Psoas muscle (tissue), 8 donors: ENCODE data around the gene CD9. TPM values are rescaled to one million over a fixed set of nuclear protein-coding genes. Genes with fewer than 3 reads are reported as not detected.

ENCODE experiments used
- ATAC-seq, 4 donors: fragments of 200-7000 bp; cut with Tn5 transposase; one replicate each; pipeline ENCODE4 v1.9.1; 2020; ENCODE audit warnings: moderate library complexity in 3 of 4, mild to moderate bottlenecking in 2 of 4
- DNase-seq, 2 donors: peaks; one replicate each; pipeline ENCODE4 v3.0.0-alpha.2; 2020
- H3K27ac ChIP-seq: fragments of 200-600 bp; one replicate; pipeline ENCODE4 v1.8.0; 2022
- H3K27me3 ChIP-seq, 3 donors: fragments of 200-600 bp in 1 of 3; one replicate each; pipeline versions ENCODE4 v1.6.1 to v1.8.0; 2013 to 2022; ENCODE audit warnings: low read length in 2 of 3, mild to moderate bottlenecking in 2 of 3, moderate library complexity in 1 of 3; ENCODE audit not compliant: insufficient read depth in 3 of 3
- H3K36me3 ChIP-seq, 2 donors: fragments of 200-600 bp in 1 of 2; one replicate each; pipeline versions ENCODE4 v1.6.1 to v1.8.0; 2013 to 2022; ENCODE audit warnings: low read depth in 1 of 2, mild to moderate bottlenecking in 1 of 2, moderate library complexity in 1 of 2; ENCODE audit not compliant: insufficient read depth in 1 of 2
- H3K4me1 ChIP-seq: fragments of 200-600 bp; one replicate; pipeline ENCODE4 v1.8.0; 2022
- H3K4me3 ChIP-seq: fragments of 200-600 bp; one replicate; pipeline ENCODE4 v1.8.0; 2022; ENCODE audit warnings: mild to moderate bottlenecking
- H3K9me3 ChIP-seq: fragments of 200-600 bp; one replicate; pipeline ENCODE4 v1.8.0; 2022
- WGBS, 3 donors: extraction: QIAGEN DNeasy Blood & Tissue Kit; methylation state at CpG; one replicate each; pipeline versions ENCODE4 v1.1.6 to v1.1.7; 2013; 5-methylcytosine and 5-hydroxymethylcytosine counted together
- intact Hi-C, 2 donors: fragments of 100-400 bp; cut with DNase I; formaldehyde crosslinking; loops; one replicate each; pipeline versions ENCODE4 v1.11.0 to v1.14.2; 2022
- polyA plus RNA-seq, 3 donors: library from polyadenylated mRNA; stranded (reverse); fragments of 200-250 nt; gene quantifications; one replicate each; pipeline ENCODE4 v1.2.3, GENCODE V29; 2013
- total RNA-seq, 4 donors: library from RNA; stranded (reverse); fragmentation: NEBNext Ultra II Directional in 2 of 4; extraction: Animal tissue kit (Norgen Biotek cat#: 25700) in 2 of 4; gene quantifications; one replicate each; pipeline versions ENCODE4 v1.2.1 to v1.2.4, GENCODE V29; 2021 to 2023
- TF ChIP-seq, protein P1 (sequence below): fragments of 200-600 bp; IDR thresholded peaks from one replicate; pipeline ENCODE4 v1.8.0; 2022; ENCODE audit warnings: antibody characterized with exemption
- donor health status: healthy with polysubstance abuse.
- donor health status: DM: no; HTN: no; CAD: no; lungs with moderate emphysema.
- donor health status: Bipolar disorder and iron deficiency.
- donor health status: healthy.
- donor health status: DM: yes; HTN: yes; CAD: no.
- donor health status: DM: no; HTN: no; CAD: no.
- donor health status: DM: no; HTN: no; CAD: no.
- donor health status: DM: yes; HTN: yes; CAD: no.

CD9 gene
- total and polyA plus RNA-seq, 7 donors = 23.0 to 90.9 (median 37.4) TPM

DNA sequence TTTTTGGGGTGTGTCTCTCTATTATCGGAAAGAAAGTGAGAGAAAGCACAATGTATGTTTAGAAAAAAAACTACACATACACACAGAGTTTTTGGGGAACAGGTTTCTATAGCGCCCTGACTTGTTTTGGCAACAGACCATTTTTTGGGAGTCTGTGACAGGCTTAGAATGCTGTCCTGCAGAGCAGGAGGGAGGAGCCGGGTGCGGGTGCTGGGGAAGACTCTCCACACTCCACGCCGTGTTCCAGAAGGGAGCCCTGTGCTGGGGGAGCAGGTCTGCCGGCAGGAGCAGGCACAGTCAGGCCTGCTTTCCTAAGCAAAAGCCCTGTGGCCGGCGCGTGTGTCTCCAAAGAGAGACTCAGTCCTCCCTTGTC lies 26.5 kb downstream of the CD9 start:
- TF ChIP-seq, protein P1, sequence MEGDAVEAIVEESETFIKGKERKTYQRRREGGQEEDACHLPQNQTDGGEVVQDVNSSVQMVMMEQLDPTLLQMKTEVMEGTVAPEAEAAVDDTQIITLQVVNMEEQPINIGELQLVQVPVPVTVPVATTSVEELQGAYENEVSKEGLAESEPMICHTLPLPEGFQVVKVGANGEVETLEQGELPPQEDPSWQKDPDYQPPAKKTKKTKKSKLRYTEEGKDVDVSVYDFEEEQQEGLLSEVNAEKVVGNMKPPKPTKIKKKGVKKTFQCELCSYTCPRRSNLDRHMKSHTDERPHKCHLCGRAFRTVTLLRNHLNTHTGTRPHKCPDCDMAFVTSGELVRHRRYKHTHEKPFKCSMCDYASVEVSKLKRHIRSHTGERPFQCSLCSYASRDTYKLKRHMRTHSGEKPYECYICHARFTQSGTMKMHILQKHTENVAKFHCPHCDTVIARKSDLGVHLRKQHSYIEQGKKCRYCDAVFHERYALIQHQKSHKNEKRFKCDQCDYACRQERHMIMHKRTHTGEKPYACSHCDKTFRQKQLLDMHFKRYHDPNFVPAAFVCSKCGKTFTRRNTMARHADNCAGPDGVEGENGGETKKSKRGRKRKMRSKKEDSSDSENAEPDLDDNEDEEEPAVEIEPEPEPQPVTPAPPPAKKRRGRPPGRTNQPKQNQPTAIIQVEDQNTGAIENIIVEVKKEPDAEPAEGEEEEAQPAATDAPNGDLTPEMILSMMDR = no peak
- H3K4me1 ChIP-seq = peaks cover 79% of the 10 kb centered on the region
- peak; percentile 64 to 81 for DNase-seq

DNA sequence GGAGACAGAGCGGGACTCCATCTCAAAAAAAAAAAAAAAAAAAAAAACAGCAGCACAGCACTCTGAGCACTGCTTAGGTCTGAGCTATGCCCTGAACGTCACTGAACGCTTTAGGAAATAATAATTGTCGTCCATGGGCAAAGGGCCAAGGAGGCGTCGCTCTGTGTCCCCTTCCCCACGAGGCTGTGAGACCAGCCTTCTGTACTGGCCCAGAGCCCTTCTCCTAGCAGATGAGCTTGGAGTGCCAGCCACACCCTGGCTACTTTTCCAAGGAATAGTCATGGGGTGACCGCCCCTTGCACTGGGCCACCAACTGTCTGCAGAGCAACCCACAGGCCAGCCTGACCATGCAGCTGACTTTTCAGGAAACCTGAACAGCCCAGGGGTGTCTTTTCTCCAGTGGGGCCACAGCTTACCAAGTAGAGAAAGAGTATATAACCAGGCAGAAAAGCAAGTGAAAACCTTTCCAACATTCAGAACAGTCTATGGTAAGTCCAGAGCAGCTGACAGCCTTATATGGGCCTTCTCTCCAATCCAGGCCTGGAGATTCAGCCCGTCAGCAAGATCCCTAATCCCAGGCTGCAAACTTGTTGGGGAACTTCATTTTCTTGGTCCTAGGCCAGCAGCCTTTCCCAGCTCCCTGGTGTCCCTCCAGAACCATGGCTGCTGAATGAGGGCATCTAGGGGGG lies 28.5 kb downstream of the CD9 start:
- TF ChIP-seq, protein P1 = no peak
- ATAC-seq = no peak
- DNase-seq = peak; percentile 35 to 68
- H3K36me3 ChIP-seq = no peaks in the 10 kb centered on the region
- 22 to 44% (median 30%) methylated on average over 9 of the region's 9 CpGs for WGBS, 3 donors
- H3K27me3 ChIP-seq = no peaks in the 10 kb centered on the region
- H3K27ac ChIP-seq = peak overlapping the region; percentile 84
- intact Hi-C loops = loop anchor here in 1 of 2 donors (1.0 to 10.0 kb wide), 2 partner anchors 27 to 1724 kb away; no protein-coding TSS in a partner anchor
- H3K4me1 ChIP-seq = peaks cover 94% of the 10 kb centered on the region
- H3K4me3 ChIP-seq = no peak overlapping the region
- no peaks in the 10 kb centered on the region for H3K9me3 ChIP-seq

More for the DNA sequence above, 26.5 kb downstream of the CD9 start:
- Histone ChIP-seq H3K36me3 (no peaks in the 10 kb centered on the region), H3K27me3 (no peaks in the 10 kb centered on the region), H3K9me3 (no peaks in the 10 kb centered on the region), H3K4me3 (peak overlapping the region; percentile 56), H3K27ac (peak overlapping the region; percentile 84)
- WGBS, 3 donors = 18 to 30% (median 21%) methylated on average over 10 of the region's 10 CpGs
- intact Hi-C loops = loop anchor here in 1 of 2 donors (10.0 kb wide), 1 partner anchor 1722 kb away; no protein-coding TSS in a partner anchor
- ATAC-seq = peak; percentile 52 to 66 (median 58)

DNA sequence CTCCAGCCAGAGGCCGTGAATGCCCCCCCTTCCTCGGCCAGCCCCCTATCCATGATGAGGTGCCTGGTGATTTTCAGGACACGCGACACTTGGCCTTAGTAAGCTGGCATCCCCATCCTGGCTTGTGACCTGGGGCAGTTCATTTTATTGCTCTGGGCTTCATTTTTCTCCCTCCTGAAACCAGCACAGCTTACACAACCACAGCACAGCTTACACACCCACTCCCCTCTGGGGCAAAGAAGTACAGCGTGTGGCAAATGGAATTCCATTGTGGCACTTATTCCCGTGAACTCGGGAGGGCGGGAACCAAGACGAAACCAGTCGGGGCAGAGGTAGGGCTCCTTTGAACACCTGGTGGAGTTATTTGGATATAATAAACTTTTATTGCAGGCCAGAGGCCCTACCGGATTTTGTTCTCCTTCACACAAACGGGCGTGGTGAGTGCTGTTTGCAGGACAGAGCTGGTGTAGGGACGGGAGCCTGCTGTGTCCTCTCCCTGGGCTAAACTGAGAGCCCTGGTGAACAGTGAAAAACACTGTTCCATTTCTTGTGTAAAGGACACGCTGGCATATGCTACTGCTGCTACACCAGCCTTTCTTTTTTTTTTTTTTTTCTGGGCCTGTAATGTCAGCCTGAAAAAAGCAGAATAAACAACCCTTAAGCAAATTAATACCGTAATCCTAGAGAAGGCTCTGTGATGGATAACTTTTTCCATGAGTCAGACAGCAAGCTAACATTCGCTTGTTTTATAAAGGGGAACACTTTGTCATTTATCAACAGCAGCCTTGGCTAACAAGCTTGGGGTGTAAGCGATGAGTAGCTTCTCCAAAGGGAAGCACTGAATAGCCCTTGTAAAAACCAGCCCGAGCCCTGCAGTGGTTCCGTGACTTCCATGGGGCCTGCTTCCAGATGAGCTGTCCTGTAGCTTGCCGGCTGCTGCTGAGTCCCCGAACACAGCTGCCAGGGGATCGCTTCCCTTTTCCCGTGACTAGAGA lies 29.3 kb downstream of the CD9 start:
- intact Hi-C loops = loop anchor here (1.0 to 10.0 kb wide), 4 partner anchors 28 to 1725 kb away; no protein-coding TSS in a partner anchor
- WGBS, 3 donors = 18 to 35% (median 19%) methylated on average over 24 of the region's 24 CpGs
- H3K4me3 ChIP-seq = peak overlapping the region; percentile 28
- H3K36me3 ChIP-seq = no peaks in the 10 kb centered on the region
- peak overlapping the region; percentile 84 for H3K27ac ChIP-seq
- no peaks in the 10 kb centered on the region for H3K27me3 ChIP-seq
- H3K4me1 ChIP-seq = peaks cover 89% of the 10 kb centered on the region
- H3K9me3 ChIP-seq = no peaks in the 10 kb centered on the region
- TF ChIP-seq, protein P1 = no peak
- ATAC-seq (peak; percentile 12 to 53 (median 32)), DNase-seq (peak; percentile 73 to 80)

DNA sequence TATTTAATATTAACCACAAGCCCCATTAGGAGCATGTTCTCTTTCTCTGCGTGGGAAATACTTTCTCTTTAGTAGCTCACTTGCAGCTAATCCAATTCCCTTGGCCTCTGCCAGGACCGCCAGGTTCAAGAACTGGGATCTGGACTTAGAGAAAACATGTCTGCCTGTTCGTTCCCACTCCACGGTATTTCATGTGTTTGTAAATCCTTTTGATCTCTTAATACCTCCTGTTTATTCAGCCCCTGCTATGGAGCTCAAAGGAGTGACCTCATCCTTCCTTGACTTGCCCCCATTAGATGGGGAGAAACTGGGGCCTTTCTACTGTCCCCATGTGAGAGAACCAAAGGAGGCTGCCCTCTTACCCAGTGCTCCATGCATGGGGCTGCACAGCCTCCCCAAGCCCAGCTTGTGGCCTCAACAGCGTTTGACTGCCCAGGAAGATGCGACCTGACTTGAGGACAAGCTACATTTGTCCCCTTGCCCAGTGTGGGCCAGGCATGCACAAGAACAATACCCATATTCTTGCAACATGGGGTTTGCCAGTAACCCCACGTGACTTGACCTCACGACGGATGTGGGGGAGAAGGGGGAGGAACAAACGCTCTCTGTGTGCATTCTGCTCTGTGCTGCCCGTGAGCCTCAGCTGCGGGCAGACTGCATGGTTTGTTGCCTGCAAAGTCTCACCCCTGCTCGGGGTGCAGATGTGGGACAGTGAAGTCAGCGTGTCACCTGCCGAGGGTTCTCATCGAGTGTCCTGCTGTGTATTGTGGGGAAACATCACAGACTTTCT lies 30.3 kb downstream of the CD9 start:
- Histone ChIP-seq H3K27me3 (no peaks in the 10 kb centered on the region), H3K36me3 (no peaks in the 10 kb centered on the region), H3K4me1 (peaks cover 79% of the 10 kb centered on the region), H3K4me3 (peak overlapping the region; percentile 28), H3K27ac (peak overlapping the region; percentile 84), H3K9me3 (no peaks in the 10 kb centered on the region)
- intact Hi-C loops = loop anchor here (5.0 kb wide), 2 partner anchors 33 to 47 kb away; no protein-coding TSS in a partner anchor
- TF ChIP-seq, protein P1 = no peak
- WGBS, 3 donors = 26 to 35% (median 26%) methylated on average over 16 of the region's 16 CpGs
- peak; percentile 54 to 77 for DNase-seq
- peak; percentile 28 to 53 (median 42) for ATAC-seq
